Measurements from ENCODE around the gene STAMBP. TPM values are rescaled to one million over a fixed set of nuclear protein-coding genes. Genes with fewer than 3 reads are reported as not detected.

Gene STAMBP
- polyA plus RNA-seq, 1 donor (not counting 4 experiments of a cell fraction or from before 2014, with no cell fraction given): 95.4 TPM

DNA sequence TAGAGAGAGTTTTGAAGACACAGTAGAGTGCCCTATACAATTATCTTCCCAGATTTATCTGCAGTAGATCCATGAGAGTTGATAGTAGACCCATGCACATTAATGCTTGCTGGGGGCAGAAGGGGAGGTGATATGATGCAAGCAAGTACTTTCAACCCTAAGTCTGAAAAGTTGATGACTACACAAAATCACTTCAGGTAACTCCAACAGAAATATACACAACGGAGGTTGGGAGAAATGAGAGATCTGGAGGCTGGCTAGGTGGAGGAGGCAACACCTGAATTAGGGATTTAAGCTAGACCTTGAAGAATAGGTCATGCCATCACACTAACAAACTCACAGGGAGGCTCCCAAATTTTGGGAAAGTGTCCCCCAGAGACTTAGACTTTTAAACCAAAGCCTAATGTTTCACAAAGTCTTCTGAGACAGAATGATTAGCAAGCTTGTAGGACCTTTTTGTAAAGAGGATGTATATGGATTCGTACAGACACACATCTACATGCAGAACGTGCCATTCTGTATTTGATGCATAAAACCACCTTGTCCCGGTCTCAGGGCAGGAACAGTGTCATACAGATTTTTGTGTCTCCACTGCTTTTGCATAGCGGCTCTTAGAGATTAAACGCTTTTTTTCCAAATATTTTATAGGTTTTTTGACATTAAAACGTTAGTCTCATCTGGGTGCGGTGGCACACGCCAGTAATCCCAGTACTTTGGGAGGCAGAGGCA lies 937 bp upstream of the STAMBP start:
- no peaks in the 10 kb centered on the region for H3K27me3 ChIP-seq (ENCODE audit: control insufficient read depth, extremely low read depth, insufficient read depth, low read length)
- no peak for FAIRE-seq
- peaks cover 2 to 8% of the 10 kb centered on the region in 2 experiments for H3K36me3 ChIP-seq (ENCODE audit: control insufficient read depth in 2 of 2, extremely low read depth in 1 of 2, insufficient read depth in 2 of 2, low read length in 2 of 2)
- dilution Hi-C loops (cut with MboI; ENCODE audit: extremely low pct_ligation_motif_present, low sequenced_read_pairs): no loop called here
- H3K27ac ChIP-seq (ENCODE audit: control insufficient read depth, insufficient read depth, low read length): no peak overlapping the region
- H3K4me3 ChIP-seq (ENCODE audit: control insufficient read depth in 2 of 3, extremely low read depth in 1 of 3, insufficient read depth in 2 of 3, low read depth in 1 of 3, low read length in 3 of 3): peak overlapping the region in 1 of 3 experiments; percentile 72
- TF ChIP-seq, protein P1, sequence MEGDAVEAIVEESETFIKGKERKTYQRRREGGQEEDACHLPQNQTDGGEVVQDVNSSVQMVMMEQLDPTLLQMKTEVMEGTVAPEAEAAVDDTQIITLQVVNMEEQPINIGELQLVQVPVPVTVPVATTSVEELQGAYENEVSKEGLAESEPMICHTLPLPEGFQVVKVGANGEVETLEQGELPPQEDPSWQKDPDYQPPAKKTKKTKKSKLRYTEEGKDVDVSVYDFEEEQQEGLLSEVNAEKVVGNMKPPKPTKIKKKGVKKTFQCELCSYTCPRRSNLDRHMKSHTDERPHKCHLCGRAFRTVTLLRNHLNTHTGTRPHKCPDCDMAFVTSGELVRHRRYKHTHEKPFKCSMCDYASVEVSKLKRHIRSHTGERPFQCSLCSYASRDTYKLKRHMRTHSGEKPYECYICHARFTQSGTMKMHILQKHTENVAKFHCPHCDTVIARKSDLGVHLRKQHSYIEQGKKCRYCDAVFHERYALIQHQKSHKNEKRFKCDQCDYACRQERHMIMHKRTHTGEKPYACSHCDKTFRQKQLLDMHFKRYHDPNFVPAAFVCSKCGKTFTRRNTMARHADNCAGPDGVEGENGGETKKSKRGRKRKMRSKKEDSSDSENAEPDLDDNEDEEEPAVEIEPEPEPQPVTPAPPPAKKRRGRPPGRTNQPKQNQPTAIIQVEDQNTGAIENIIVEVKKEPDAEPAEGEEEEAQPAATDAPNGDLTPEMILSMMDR (optimal IDR thresholded peaks at IDR 0.05 in 1 of 3, IDR thresholded peaks at IDR 0.05 in 1 of 3, conservative IDR thresholded peaks at IDR 0.05 in 1 of 3; ENCODE audit: extremely low read depth in 1 of 3, insufficient read depth in 2 of 3, low read length in 3 of 3): no peak
- no peak for TF ChIP-seq EZH2 (IDR thresholded peaks at IDR 0.05; ENCODE audit: low read length)
- no peaks in the 10 kb centered on the region for H3K9me1 ChIP-seq (ENCODE audit: control insufficient read depth, extremely low read depth, insufficient read depth, low read length)
- H3K79me2 ChIP-seq (ENCODE audit: control insufficient read depth, insufficient read depth, low read length): peaks cover 21% of the 10 kb centered on the region
- H3K4me2 ChIP-seq (ENCODE audit: control insufficient read depth, extremely low read depth, insufficient read depth, low read depth, low read length): peak overlapping the region; percentile 95
- H2AFZ ChIP-seq (ENCODE audit: control insufficient read depth, low read length): peak overlapping the region; percentile 95
- H3K9ac ChIP-seq (ENCODE audit: control insufficient read depth, extremely low read depth, insufficient read depth, low read length): no peak overlapping the region
- H3K4me1 ChIP-seq (ENCODE audit: control insufficient read depth, extremely low read depth, insufficient read depth, low read length): peaks cover 31% of the 10 kb centered on the region
- no peak for DNase-seq (ENCODE audit: low read depth, low spot score)
- H4K20me1 ChIP-seq (ENCODE audit: control insufficient read depth, extremely low read depth, insufficient read depth, low read length): no peaks in the 10 kb centered on the region
- H3K9me3 ChIP-seq (ENCODE audit: control insufficient read depth, low read depth, low read length): no peaks in the 10 kb centered on the region

DNA sequence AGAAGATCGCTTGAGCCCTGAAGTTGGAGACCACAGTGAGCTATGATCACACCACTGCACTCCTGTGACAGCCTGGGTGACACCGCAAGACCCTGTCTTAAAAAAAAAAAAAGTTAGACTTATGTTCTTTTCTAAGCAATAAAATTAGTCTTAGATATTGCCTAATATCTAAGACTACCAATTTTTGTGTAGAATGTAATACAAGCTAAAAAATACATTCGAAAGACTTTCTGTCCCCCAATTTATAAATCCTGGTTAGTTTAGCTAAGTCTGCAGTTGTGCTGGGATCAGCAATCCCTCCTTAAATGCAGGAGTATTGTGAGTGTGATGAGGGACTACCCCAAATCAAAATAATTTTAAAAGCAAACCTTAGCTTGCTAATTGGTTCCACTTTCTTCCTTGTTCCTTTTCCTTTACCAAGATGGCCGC lies 358 bp upstream of the STAMBP start:
- peak overlapping the region; percentile 95 for H2AFZ ChIP-seq (ENCODE audit: control insufficient read depth, low read length)
- H3K4me1 ChIP-seq (ENCODE audit: control insufficient read depth, extremely low read depth, insufficient read depth, low read length): peaks cover 32% of the 10 kb centered on the region
- DNase-seq (ENCODE audit: low read depth, low spot score) (no peak), FAIRE-seq (no peak)
- H3K36me3 ChIP-seq (ENCODE audit: control insufficient read depth in 2 of 2, extremely low read depth in 1 of 2, insufficient read depth in 2 of 2, low read length in 2 of 2): peaks cover 4 to 11% of the 10 kb centered on the region in 2 experiments
- no peaks in the 10 kb centered on the region for H3K9me1 ChIP-seq (ENCODE audit: control insufficient read depth, extremely low read depth, insufficient read depth, low read length)
- TF ChIP-seq EZH2 (IDR thresholded peaks at IDR 0.05; ENCODE audit: low read length): no peak
- TF ChIP-seq, protein P1 (optimal IDR thresholded peaks at IDR 0.05 in 1 of 3, IDR thresholded peaks at IDR 0.05 in 1 of 3, conservative IDR thresholded peaks at IDR 0.05 in 1 of 3; ENCODE audit: extremely low read depth in 1 of 3, insufficient read depth in 2 of 3, low read length in 3 of 3): no peak
- H3K27me3 ChIP-seq (ENCODE audit: control insufficient read depth, extremely low read depth, insufficient read depth, low read length): no peaks in the 10 kb centered on the region
- no peaks in the 10 kb centered on the region for H4K20me1 ChIP-seq (ENCODE audit: control insufficient read depth, extremely low read depth, insufficient read depth, low read length)
- H3K27ac ChIP-seq (ENCODE audit: control insufficient read depth, insufficient read depth, low read length): peak overlapping the region; percentile 95
- peaks cover 27% of the 10 kb centered on the region for H3K79me2 ChIP-seq (ENCODE audit: control insufficient read depth, insufficient read depth, low read length)
- no peaks in the 10 kb centered on the region for H3K9me3 ChIP-seq (ENCODE audit: control insufficient read depth, low read depth, low read length)
- H3K4me3 ChIP-seq (ENCODE audit: control insufficient read depth in 2 of 3, extremely low read depth in 1 of 3, insufficient read depth in 2 of 3, low read depth in 1 of 3, low read length in 3 of 3): peak overlapping the region; percentile 72 to 92 (median 77)
- dilution Hi-C loops (cut with MboI; ENCODE audit: extremely low pct_ligation_motif_present, low sequenced_read_pairs): no loop called here
- H3K9ac ChIP-seq (ENCODE audit: control insufficient read depth, extremely low read depth, insufficient read depth, low read length): peak overlapping the region; percentile 93
- peak overlapping the region; percentile 95 for H3K4me2 ChIP-seq (ENCODE audit: control insufficient read depth, extremely low read depth, insufficient read depth, low read depth, low read length)
